GM23338 (cell line): ENCODE results near the gene ZNF366. TPM values are rescaled to one million over a fixed set of nuclear protein-coding genes. Genes with fewer than 3 reads are reported as not detected.

Source experiments
- ATAC-seq: fragments of 200-7000 bp; cut with Tn5 transposase; 3 replicates; pipeline ENCODE4 v1.9.1; 2020
- DNase-seq: peaks from one replicate; pipeline ENCODE4 v3.0.0-alpha.2; 2015; ENCODE audit warnings: low spot score
- H2AFZ ChIP-seq: fragments of 200-600 bp; sonication (generic); 2 replicates; pipeline ENCODE4 v1.8.0; 2016; ENCODE audit warnings: antibody characterized with exemption, mild to moderate bottlenecking, moderate library complexity
- H3F3A ChIP-seq: fragments of 200-600 bp; sonication (generic); replicated peaks from 2 replicates; pipeline ENCODE4 v1.8.0; 2017; ENCODE audit warnings: antibody characterized with exemption, mixed run types, low read depth
- H3K27ac ChIP-seq: fragments of 200-600 bp; sonication (generic); 2 replicates; pipeline ENCODE4 v1.6.1; 2016; ENCODE audit warnings: low read depth
- H3K27me3 ChIP-seq: fragments of 200-600 bp; sonication (generic); 2 replicates; pipeline ENCODE4 v1.8.0; 2016; ENCODE audit warnings: mild to moderate bottlenecking, mixed run types, moderate library complexity; ENCODE audit not compliant: insufficient read depth
- H3K36me3 ChIP-seq: fragments of 200-600 bp; sonication (generic); 2 replicates; pipeline ENCODE4 v1.8.0; 2016; ENCODE audit warnings: mild to moderate bottlenecking; ENCODE audit not compliant: insufficient read depth
- H3K4me1 ChIP-seq: fragments of 200-600 bp; sonication (generic); 2 replicates; pipeline ENCODE4 v1.8.0; 2016; ENCODE audit warnings: mild to moderate bottlenecking, moderate library complexity; ENCODE audit not compliant: insufficient read depth
- H3K4me2 ChIP-seq: fragments of 200-600 bp; sonication (generic); 2 replicates; pipeline ENCODE4 v1.7.1; 2017; ENCODE audit warnings: mixed run types
- H3K4me3 ChIP-seq: fragments of 200-600 bp; sonication (generic); 2 replicates; pipeline ENCODE4 v1.6.1; 2016; ENCODE audit warnings: mixed run types
- H3K79me2 ChIP-seq: fragments of 200-600 bp; sonication (generic); replicated peaks from 2 replicates; pipeline ENCODE4 v1.8.0; 2017; ENCODE audit warnings: mild to moderate bottlenecking; ENCODE audit not compliant: insufficient read depth
- H3K9me2 ChIP-seq: fragments of 200-600 bp; sonication (generic); 2 replicates; pipeline ENCODE4 v1.8.0; 2017; ENCODE audit not compliant: insufficient read depth
- H4K20me1 ChIP-seq: fragments of 200-600 bp; sonication (generic); replicated peaks from 2 replicates; pipeline ENCODE4 v1.8.0; 2017; ENCODE audit warnings: mild to moderate bottlenecking; ENCODE audit not compliant: insufficient read depth
- H3K27ac Mint-ChIP-seq: 2 replicates; pipeline ENCODE4 v1.8.0; 2020; ENCODE audit warnings: inconsistent platforms, mild to moderate bottlenecking, moderate library complexity, mixed read lengths
- H3K27me3 Mint-ChIP-seq: 3 replicates; pipeline ENCODE4 v1.8.0; 2022; ENCODE audit warnings: low read depth, mild to moderate bottlenecking, moderate library complexity, mixed read lengths, inconsistent platforms; ENCODE audit not compliant: insufficient read depth, poor library complexity
- H3K36me3 Mint-ChIP-seq: 3 replicates; pipeline ENCODE4 v1.8.0; 2021; ENCODE audit warnings: low read depth, mild to moderate bottlenecking, inconsistent platforms, moderate library complexity, mixed read lengths
- H3K4me1 Mint-ChIP-seq: 3 replicates; pipeline ENCODE4 v1.8.0; 2020; ENCODE audit warnings: mild to moderate bottlenecking, inconsistent platforms, mixed read lengths
- H3K4me3 Mint-ChIP-seq: 3 replicates; pipeline ENCODE4 v1.8.0; 2021; ENCODE audit warnings: moderate library complexity, mild to moderate bottlenecking, inconsistent platforms, mixed read lengths
- H3K9me3 Mint-ChIP-seq: 3 replicates; pipeline ENCODE4 v1.8.0; 2020; ENCODE audit warnings: moderate library complexity, mild to moderate bottlenecking, inconsistent platforms, mixed read lengths
- CREB1 ChIP-seq: fragments of 250-450 bp; sonication (Bioruptor Pico); IDR thresholded peaks from 2 replicates; pipeline ENCODE4 v1.5.0; 2020; ENCODE audit warnings: low read depth, mild to moderate bottlenecking, moderate library complexity
- ETS1 ChIP-seq: IDR thresholded peaks from 2 replicates; pipeline ENCODE4 v1.6.1; 2016; ENCODE audit warnings: antibody characterized with exemption
- EZH2 ChIP-seq: fragments of 200-600 bp; sonication (generic); IDR thresholded peaks from one replicate; pipeline ENCODE4 v1.8.0; 2017; ENCODE audit warnings: antibody characterized with exemption, mild to moderate bottlenecking, low read depth; ENCODE audit not compliant: unreplicated experiment
- JUNB ChIP-seq: IDR thresholded peaks from one replicate; pipeline ENCODE4 v1.6.1; 2016; ENCODE audit warnings: antibody characterized with exemption; ENCODE audit not compliant: unreplicated experiment
- NANOG ChIP-seq: IDR thresholded peaks from 2 replicates; pipeline ENCODE4 v1.6.1; 2016; ENCODE audit warnings: antibody characterized with exemption, borderline replicate concordance
- POLR2AphosphoS5 ChIP-seq: IDR thresholded peaks from 2 replicates; pipeline ENCODE4 v1.6.1; 2016; ENCODE audit warnings: antibody characterized with exemption, low read depth
- REST ChIP-seq: IDR thresholded peaks from one replicate; pipeline ENCODE4 v1.6.1; 2018; ENCODE audit warnings: antibody characterized with exemption; ENCODE audit not compliant: unreplicated experiment
- STAT1 ChIP-seq: IDR thresholded peaks from one replicate; pipeline ENCODE4 v1.6.1; 2016; ENCODE audit warnings: antibody characterized with exemption; ENCODE audit not compliant: unreplicated experiment
- ZNF114 ChIP-seq: fragments of 250-450 bp; sonication (Bioruptor Pico); IDR thresholded peaks from 2 replicates; pipeline ENCODE4 v1.5.0; 2020; ENCODE audit warnings: mild to moderate bottlenecking, moderate library complexity
- ZNF331 ChIP-seq: fragments of 250-450 bp; sonication (Bioruptor Pico); IDR thresholded peaks from 2 replicates; pipeline ENCODE4 v1.5.0; 2020; ENCODE audit warnings: low read depth, mild to moderate bottlenecking, moderate library complexity
- polyA plus RNA-seq: library from polyadenylated mRNA; unstranded; fragments of >200 nt; fragmentation: Nextera tagmentation; extraction: Ambion mirVana; gene quantifications from 2 replicates; pipeline ENCODE4 v1.2.1, GENCODE V29; 2016
- total RNA-seq: library from RNA; depleted of rRNA; stranded (reverse); fragments of >200 nt; shearing (Covaris generic); gene quantifications from 2 replicates; pipeline ENCODE4 v1.2.3, GENCODE V29; 2014

The ZNF366 gene
- total and polyA plus RNA-seq, 2 experiments from 2014 or later, result not detected

GRCh38 chr5:72438141-72438540 is 69.1 kb downstream of the ZNF366 start:
- H4K20me1 ChIP-seq, result no peaks in the 10 kb centered on the region
- H3K27me3 Mint-ChIP-seq, result no peaks in the 10 kb centered on the region
- no peak overlapping the region for H3K27ac ChIP-seq
- H3K79me2 ChIP-seq, result no peaks in the 10 kb centered on the region
- H3K4me3 Mint-ChIP-seq, result no peak overlapping the region
- no peak for ATAC-seq
- no peak for DNase-seq
- H3K27me3 ChIP-seq, result no peaks in the 10 kb centered on the region
- no peak for TF ChIP-seq ZNF331 (CRISPR knock-in tag)
- no peak for TF ChIP-seq CREB1
- no peak for TF ChIP-seq ETS1
- TF ChIP-seq JUNB, result no peak
- TF ChIP-seq NANOG, result no peak
- no peak for TF ChIP-seq POLR2AphosphoS5
- TF ChIP-seq ZNF114, result no peak
- TF ChIP-seq REST, result no peak
- no peak overlapping the region for H3K27ac Mint-ChIP-seq
- no peaks in the 10 kb centered on the region for H3F3A ChIP-seq
- no peak overlapping the region for H2AFZ ChIP-seq
- H3K4me2 ChIP-seq, result no peak overlapping the region
- peaks cover 9% of the 10 kb centered on the region; the same call in 1 of the 2 replicates for H3K9me2 ChIP-seq
- H3K4me1 ChIP-seq, result no peaks in the 10 kb centered on the region
- no peaks in the 10 kb centered on the region for H3K4me1 Mint-ChIP-seq
- H3K4me3 ChIP-seq, result no peak overlapping the region
- no peaks in the 10 kb centered on the region for H3K9me3 Mint-ChIP-seq
- no peaks in the 10 kb centered on the region for H3K36me3 Mint-ChIP-seq
- no peaks in the 10 kb centered on the region for H3K36me3 ChIP-seq

- Histone ChIP-seq H2AFZ (peak overlapping the region; percentile 28; the same call in 1 of the 2 replicates), H3K36me3 (no peaks in the 10 kb centered on the region), H3K79me2 (no peaks in the 10 kb centered on the region), H4K20me1 (no peaks in the 10 kb centered on the region), H3K27ac (no peak overlapping the region), H3K9me2 (peaks cover 9% of the 10 kb centered on the region; the same call in 1 of the 2 replicates), H3K4me3 (no peak overlapping the region), H3K4me1 (no peaks in the 10 kb centered on the region), H3F3A (no peaks in the 10 kb centered on the region), H3K4me2 (no peak overlapping the region), H3K27me3 (no peaks in the 10 kb centered on the region)
- Mint-ChIP-seq H3K27ac (no peak overlapping the region), H3K4me1 (no peaks in the 10 kb centered on the region), H3K9me3 (no peaks in the 10 kb centered on the region), H3K36me3 (no peaks in the 10 kb centered on the region), H3K27me3 (no peaks in the 10 kb centered on the region), H3K4me3 (no peak overlapping the region)
- DNase-seq, result no peak
- no peak for ATAC-seq
- no peak for TF ChIP-seq STAT1
- TF ChIP-seq JUNB, result no peak
- no peak for TF ChIP-seq EZH2
- TF ChIP-seq NANOG, result no peak
- TF ChIP-seq CREB1, result no peak
- TF ChIP-seq POLR2AphosphoS5, result no peak
- no peak for TF ChIP-seq ETS1
Measured at GRCh38 chr5:72436796-72437471, 70.3 kb downstream of the ZNF366 start.
